H1 (cell line): ENCODE measurements around the gene SH3D19. TPM values are rescaled to one million over a fixed set of nuclear protein-coding genes. Genes with fewer than 3 reads are reported as not detected.

ENCODE experiments used
- ATF2 ChIP-seq: IDR thresholded peaks from 2 replicates; pipeline ENCODE4 v1.6.1; 2012; ENCODE audit warnings: low read length, inconsistent platforms
- CREB1 ChIP-seq: IDR thresholded peaks from 2 replicates; pipeline ENCODE4 v1.6.1; 2012; ENCODE audit warnings: inconsistent platforms
- E2F6 ChIP-seq: IDR thresholded peaks from 2 replicates; pipeline ENCODE4 v1.6.1; 2012; ENCODE audit warnings: inconsistent platforms
- FOSL1 ChIP-seq: IDR thresholded peaks from 2 replicates; pipeline ENCODE4 v1.6.1; 2011; ENCODE audit warnings: mild to moderate bottlenecking, low read depth, low read length, moderate library complexity; ENCODE audit not compliant: insufficient read depth
- NANOG ChIP-seq: IDR thresholded peaks from 2 replicates; pipeline ENCODE4 v1.6.1; 2011; ENCODE audit warnings: low read length, low read depth, mild to moderate bottlenecking, inconsistent platforms; ENCODE audit not compliant: insufficient read depth, poor library complexity, severe bottlenecking
- SAP30 ChIP-seq: fragments of 300-600 bp; sonication (generic); IDR thresholded peaks from 2 replicates; pipeline ENCODE4 v1.7.1; 2012; ENCODE audit warnings: low read length, moderate library complexity, mild to moderate bottlenecking, inconsistent platforms; ENCODE audit not compliant: insufficient read depth, insufficient replicate concordance
- SP1 ChIP-seq: IDR thresholded peaks from 2 replicates; pipeline ENCODE4 v1.6.1; 2011; ENCODE audit warnings: low read depth, low read length
- SP4 ChIP-seq: IDR thresholded peaks from 2 replicates; pipeline ENCODE4 v1.6.1; 2012; ENCODE audit warnings: low read length, inconsistent platforms
- polyA plus RNA-seq, 7 experiments: library from polyadenylated mRNA; depleted of rRNA in 3 of 7; stranded (reverse) in 5 of 7; unstranded in 2 of 7; fragments of >200 nt in 5 of 7; fragments of 200-250 nt in 2 of 7; gene quantifications; 1 replicate in 5 of 7; 2 replicates in 1 of 7; 4 replicates in 1 of 7; pipeline versions ENCODE4 v1.2.1 to v1.2.3, GENCODE V29; 2011 to 2013; ENCODE audit warnings: missing spikeins in 2 of 7, mixed read lengths in 2 of 7
- total RNA-seq: library from RNA; stranded (reverse); fragmentation: NEBNext Ultra II Directional; extraction: Animal tissue kit (Norgen Biotek cat#: 25700); gene quantifications from 2 replicates; pipeline ENCODE4 v1.2.1, GENCODE V29; 2021

Gene SH3D19
- total and polyA plus RNA-seq, 2 of the 8 experiments (the other 6 are each of a cell fraction or from before 2014, with no cell fraction given) = 11.7 to 51.3 TPM

DNA sequence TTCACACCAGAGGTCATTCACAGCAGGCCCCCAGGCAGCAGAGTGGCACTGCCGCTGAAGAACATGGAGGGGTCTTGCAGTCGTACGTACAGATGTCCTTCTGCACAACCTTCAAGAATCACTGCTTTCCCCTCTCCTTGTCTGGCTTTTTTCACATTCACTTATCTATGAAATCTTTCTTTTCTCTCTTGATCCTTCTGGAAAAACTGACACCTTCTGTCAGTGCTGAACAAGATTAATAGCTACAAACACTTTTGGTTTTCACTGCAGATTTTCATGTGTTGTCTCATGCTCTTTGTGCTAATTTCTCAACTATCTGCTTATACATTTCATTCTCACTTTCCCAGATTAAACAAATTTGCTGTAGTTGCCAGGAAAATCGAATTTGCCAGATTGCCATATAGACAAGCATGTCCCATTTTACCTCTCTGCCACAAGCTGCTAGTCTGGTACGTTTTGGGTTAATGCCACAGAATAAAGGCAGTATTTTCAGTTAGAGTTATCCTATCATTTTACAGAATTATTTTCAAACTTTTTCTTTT is 142.9 kb downstream of the SH3D19 start (continued):
- TF ChIP-seq ATF2 = no peak
- TF ChIP-seq SP4 = no peak
- TF ChIP-seq E2F6 = no peak
- no peak for TF ChIP-seq SP1
- no peak for TF ChIP-seq NANOG
- no peak for TF ChIP-seq FOSL1
- no peak for TF ChIP-seq CREB1
- no peak for TF ChIP-seq SAP30
